Thyroid gland (tissue), 4 donors: ENCODE measurements around the gene PAPPA2.

Experiments used
- POLR2A ChIP-seq, 2 donors: fragments of 450-650 bp; IDR thresholded peaks; one replicate each; pipeline ENCODE4 v1.6.1; 2017; ENCODE audit warnings: antibody characterized with exemption in 2 of 2, mild to moderate bottlenecking in 2 of 2, moderate library complexity in 1 of 2
- TF ChIP-seq, protein P1 (sequence below), 6 experiments: fragments of 200-600 bp in 3 of 6; fragments of 450-650 bp in 3 of 6; sonication (generic) in 3 of 6; IDR thresholded peaks; one replicate each; pipeline ENCODE4 v1.5.1; 2016 to 2019; ENCODE audit warnings: antibody characterized with exemption in 6 of 6, mild to moderate bottlenecking in 2 of 6, inconsistent platforms in 1 of 6, moderate library complexity in 1 of 6

- no peak for TF ChIP-seq POLR2A (IDR thresholded peaks at IDR 0.05)
- TF ChIP-seq, protein P1, sequence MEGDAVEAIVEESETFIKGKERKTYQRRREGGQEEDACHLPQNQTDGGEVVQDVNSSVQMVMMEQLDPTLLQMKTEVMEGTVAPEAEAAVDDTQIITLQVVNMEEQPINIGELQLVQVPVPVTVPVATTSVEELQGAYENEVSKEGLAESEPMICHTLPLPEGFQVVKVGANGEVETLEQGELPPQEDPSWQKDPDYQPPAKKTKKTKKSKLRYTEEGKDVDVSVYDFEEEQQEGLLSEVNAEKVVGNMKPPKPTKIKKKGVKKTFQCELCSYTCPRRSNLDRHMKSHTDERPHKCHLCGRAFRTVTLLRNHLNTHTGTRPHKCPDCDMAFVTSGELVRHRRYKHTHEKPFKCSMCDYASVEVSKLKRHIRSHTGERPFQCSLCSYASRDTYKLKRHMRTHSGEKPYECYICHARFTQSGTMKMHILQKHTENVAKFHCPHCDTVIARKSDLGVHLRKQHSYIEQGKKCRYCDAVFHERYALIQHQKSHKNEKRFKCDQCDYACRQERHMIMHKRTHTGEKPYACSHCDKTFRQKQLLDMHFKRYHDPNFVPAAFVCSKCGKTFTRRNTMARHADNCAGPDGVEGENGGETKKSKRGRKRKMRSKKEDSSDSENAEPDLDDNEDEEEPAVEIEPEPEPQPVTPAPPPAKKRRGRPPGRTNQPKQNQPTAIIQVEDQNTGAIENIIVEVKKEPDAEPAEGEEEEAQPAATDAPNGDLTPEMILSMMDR (IDR thresholded peaks at IDR 0.05) = no peak
Measured at GRCh38 chr1:176803596-176803995, 340.6 kb downstream of the PAPPA2 start.
